22Rv1 (cell line): ENCODE measurements around the gene SLC25A36.

Experiments
- CTCF ChIP-seq: fragments of 450-650 bp; IDR thresholded peaks from 2 replicates; pipeline ENCODE4 v1.5.1; 2017; ENCODE audit warnings: mild to moderate bottlenecking
- ZFX ChIP-seq: fragments of 450-650 bp; IDR thresholded peaks from 2 replicates; pipeline ENCODE4 v1.6.1; 2017; ENCODE audit warnings: antibody characterized with exemption, borderline replicate concordance

GRCh38 chr3:140942221-140943104 is 827 bp downstream of the SLC25A36 start:
- TF ChIP-seq CTCF (no peak), ZFX (no peak)
